Activated CD4-positive, alpha-beta T cell treated with anti-CD3 and anti-CD28 coated beads for 36 hours (primary cell): ENCODE results near the gene UBE2J2. TPM values are rescaled to one million over a fixed set of nuclear protein-coding genes. Genes with fewer than 3 reads are reported as not detected.
"Not testable (repeated sequence)": the region's sequence is repeated elsewhere in the genome, so short reads cannot be mapped to it uniquely, and the experiment has no call there.

ENCODE experiments used
- ATAC-seq: fragments of 200-7000 bp; cut with Tn5 transposase; one replicate; pipeline ENCODE4 v1.10.0; 2021; ENCODE audit warnings: mild to moderate bottlenecking, moderate library complexity
- CTCF ChIA-PET: fragments of 350-600 bp; sonication (Branson Sonifier 250); formaldehyde crosslinking; loops from one replicate; lab custom pipeline; 2021; ENCODE audit warnings: antibody characterized with exemption; lab: Charles Lee
- POLR2A ChIA-PET: fragments of 350-600 bp; sonication (Branson Sonifier 250); formaldehyde crosslinking; loops from one replicate; lab custom pipeline; 2021; ENCODE audit warnings: antibody characterized with exemption, inconsistent platforms; lab: Charles Lee
- DNase-seq: peaks from one replicate; pipeline ENCODE4 v3.0.0-alpha.2; 2020
- H3K27ac Mint-ChIP-seq: one replicate; pipeline ENCODE4 v1.8.0; 2021; ENCODE audit warnings: mixed read lengths
- H3K27me3 Mint-ChIP-seq: one replicate; pipeline ENCODE4 v1.8.0; 2021; ENCODE audit warnings: mixed read lengths
- H3K36me3 Mint-ChIP-seq: one replicate; pipeline ENCODE4 v1.8.0; 2021; ENCODE audit warnings: low read depth, mixed read lengths
- H3K4me1 Mint-ChIP-seq: one replicate; pipeline ENCODE4 v1.8.0; 2021; ENCODE audit warnings: mixed read lengths
- H3K4me3 Mint-ChIP-seq: one replicate; pipeline ENCODE4 v1.8.0; 2021; ENCODE audit warnings: mild to moderate bottlenecking, moderate library complexity, mixed read lengths
- H3K9me3 Mint-ChIP-seq: one replicate; pipeline ENCODE4 v1.8.0; 2021; ENCODE audit warnings: low read depth, mixed read lengths
- intact Hi-C, 2 experiments: fragments of 100-400 bp; cut with DNase I in 1 of 2; cut with micrococcal nuclease in 1 of 2; formaldehyde crosslinking; loops; one replicate each; pipeline versions ENCODE4 v1.14.2 to v1.15.1; 2022 to 2024; cut with DNase I, micrococcal nuclease
- total RNA-seq, 2 experiments: library from RNA; stranded (reverse); gene quantifications; one replicate each; pipeline ENCODE4 v1.2.3, GENCODE V29; 2021

Gene UBE2J2
- total RNA-seq, 2 experiments from 2014 or later, result 57.4 to 60.2 TPM

GRCh38 chr1:1250786-1251284 lies 22.8 kb downstream of the UBE2J2 start:
- Mint-ChIP-seq H3K9me3 (no peaks in the 10 kb centered on the region), H3K27ac (peak overlapping the region; percentile 72), H3K4me3 (no peak overlapping the region), H3K36me3 (peaks cover 14% of the 10 kb centered on the region), H3K27me3 (peaks cover 4% of the 10 kb centered on the region), H3K4me1 (peaks cover 15% of the 10 kb centered on the region)
- intact Hi-C loops, result loop anchor here (1.0 to 5.0 kb wide), 3 partner anchors 129 to 218 kb away; no protein-coding TSS in a partner anchor
- POLR2A ChIA-PET, result no interaction called here
- CTCF ChIA-PET, result interaction anchor here (0.6 to 1.7 kb wide), 10 partner anchors 10 to 266 kb away, joined by 3 to 8 read pairs (median 4); no protein-coding TSS in a partner anchor
- ATAC-seq (peak; percentile 59), DNase-seq (no peak)

- ATAC-seq, H3K4me3 Mint-ChIP-seq, H3K27ac Mint-ChIP-seq, POLR2A ChIA-PET, H3K27me3 Mint-ChIP-seq, DNase-seq, H3K9me3 Mint-ChIP-seq, CTCF ChIA-PET, intact Hi-C loops, H3K36me3 Mint-ChIP-seq: not testable (repeated sequence)
- H3K4me1 Mint-ChIP-seq, result peaks cover 15% of the 10 kb centered on the region
These were observed 25.4 kb downstream of the UBE2J2 start for GRCh38 chr1:1248009-1248913.

- Mint-ChIP-seq H3K36me3 (no peaks in the 10 kb centered on the region), H3K9me3 (no peaks in the 10 kb centered on the region), H3K27ac (no peak overlapping the region), H3K4me3 (no peak overlapping the region), H3K27me3 (peaks cover 4% of the 10 kb centered on the region), H3K4me1 (peaks cover 15% of the 10 kb centered on the region)
- ATAC-seq (no peak), DNase-seq (no peak)
- intact Hi-C loops, result no loop called here
- CTCF ChIA-PET, result no interaction called here
- POLR2A ChIA-PET, result no interaction called here
These were observed 26.2 kb downstream of the UBE2J2 start for GRCh38 chr1:1247341-1247913.

GRCh38 chr1:1246577-1247340 lies 26.9 kb downstream of the UBE2J2 start, which contains the start of gene C1QTNF12:
TSS of gene C1QTNF12 (minus strand) at chr1:1246722. CDS start at chr1:1246690, 32 bp downstream.
- ChIA-PET POLR2A (no interaction called here), CTCF (no interaction called here)
- peaks cover 15% of the 10 kb centered on the region for H3K4me1 Mint-ChIP-seq
- H3K36me3 Mint-ChIP-seq, result no peaks in the 10 kb centered on the region
- intact Hi-C loops, result no loop called here
- no peaks in the 10 kb centered on the region for H3K9me3 Mint-ChIP-seq
- DNase-seq, result no peak
- ATAC-seq, result no peak
- H3K4me3 Mint-ChIP-seq, result no peak within 1 kb of the TSS
- no peak within 1 kb of the TSS for H3K27ac Mint-ChIP-seq
- H3K27me3 Mint-ChIP-seq, result peaks cover 4% of the 10 kb centered on the region

GRCh38 chr1:1245817-1246576 lies 27.7 kb downstream of the UBE2J2 start:
- Mint-ChIP-seq H3K27ac (no peak overlapping the region), H3K4me3 (no peak overlapping the region), H3K9me3 (no peaks in the 10 kb centered on the region), H3K27me3 (peaks cover 4% of the 10 kb centered on the region), H3K4me1 (peaks cover 13% of the 10 kb centered on the region), H3K36me3 (no peaks in the 10 kb centered on the region)
- no peak for DNase-seq
- ChIA-PET CTCF (interaction anchor here (0.7 kb wide), 1 partner anchor 177 kb away, joined by 3 read pairs; no protein-coding TSS in a partner anchor), POLR2A (no interaction called here)
- ATAC-seq, result no peak
- intact Hi-C loops, result no loop called here

- no peaks in the 10 kb centered on the region for H3K9me3 Mint-ChIP-seq
- H3K27me3 Mint-ChIP-seq, result peaks cover 4% of the 10 kb centered on the region
- ATAC-seq (peak; percentile 10), DNase-seq (no peak)
- intact Hi-C loops, result no loop called here
- no peak overlapping the region for H3K27ac Mint-ChIP-seq
- POLR2A ChIA-PET, result no interaction called here
- H3K4me1 Mint-ChIP-seq, result peaks cover 7% of the 10 kb centered on the region
- no peaks in the 10 kb centered on the region for H3K36me3 Mint-ChIP-seq
- CTCF ChIA-PET, result interaction anchor here (0.7 kb wide), 1 partner anchor 178 kb away, joined by 3 read pairs; no protein-coding TSS in a partner anchor
- no peak overlapping the region for H3K4me3 Mint-ChIP-seq
These were observed 28.4 kb downstream of the UBE2J2 start for GRCh38 chr1:1245178-1245816.

- Mint-ChIP-seq H3K36me3 (no peaks in the 10 kb centered on the region), H3K4me3 (no peak overlapping the region), H3K27ac (no peak overlapping the region), H3K4me1 (no peaks in the 10 kb centered on the region), H3K9me3 (no peaks in the 10 kb centered on the region), H3K27me3 (peaks cover 4% of the 10 kb centered on the region)
- intact Hi-C loops, result no loop called here
- ChIA-PET CTCF (interaction anchor here (0.6 kb wide), 2 partner anchors 72 to 211 kb away, joined by 3 read pairs; no protein-coding TSS in a partner anchor), POLR2A (no interaction called here)
- ATAC-seq (no peak), DNase-seq (no peak)
These were observed 29.4 kb downstream of the UBE2J2 start for GRCh38 chr1:1244192-1244811.

GRCh38 chr1:1243807-1244191 lies 29.9 kb downstream of the UBE2J2 start:
- ChIA-PET POLR2A (no interaction called here), CTCF (interaction anchor here (0.6 kb wide), 2 partner anchors 71 to 211 kb away, joined by 3 read pairs; no protein-coding TSS in a partner anchor)
- Mint-ChIP-seq H3K4me1 (no peaks in the 10 kb centered on the region), H3K4me3 (no peak overlapping the region), H3K27ac (no peak overlapping the region), H3K27me3 (peaks cover 4% of the 10 kb centered on the region), H3K9me3 (no peaks in the 10 kb centered on the region), H3K36me3 (no peaks in the 10 kb centered on the region)
- DNase-seq (no peak), ATAC-seq (no peak)
- intact Hi-C loops, result no loop called here

GRCh38 chr1:1243266-1243660 lies 30.4 kb downstream of the UBE2J2 start:
- no peak overlapping the region for H3K27ac Mint-ChIP-seq
- intact Hi-C loops, result no loop called here
- H3K9me3 Mint-ChIP-seq, result no peaks in the 10 kb centered on the region
- no peak overlapping the region for H3K4me3 Mint-ChIP-seq
- no peaks in the 10 kb centered on the region for H3K4me1 Mint-ChIP-seq
- peaks cover 4% of the 10 kb centered on the region for H3K27me3 Mint-ChIP-seq
- H3K36me3 Mint-ChIP-seq, result no peaks in the 10 kb centered on the region
- ChIA-PET POLR2A (no interaction called here), CTCF (no interaction called here)
- no peak for DNase-seq
- ATAC-seq, result no peak
